ENCODE data around the gene ANKDD1B.

The ANKDD1B gene

DNA sequence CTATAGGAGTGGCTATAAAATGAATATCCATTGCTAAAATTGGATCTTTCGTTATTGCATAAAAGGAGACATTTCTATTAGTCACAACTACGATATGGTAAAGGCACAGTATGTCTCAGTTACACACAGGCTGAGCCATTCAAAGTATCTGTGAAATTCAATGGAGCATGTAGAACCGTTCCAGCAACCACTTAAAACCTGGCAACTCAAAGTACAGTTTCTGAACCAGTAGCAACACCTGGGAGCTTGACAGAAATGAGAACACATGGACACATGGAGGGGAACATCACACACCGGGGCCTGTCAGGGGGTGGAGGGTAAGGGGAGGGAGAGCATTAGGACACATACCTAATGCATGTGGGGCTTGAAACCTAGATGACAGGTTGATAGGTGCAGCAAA, 90.6 kb downstream of the ANKDD1B start:
- Histone ChIP-seq H2AFZ (ENCODE audit: low read depth, low read length, severe bottlenecking) (no peak overlapping the region), H3K27ac (ENCODE audit: low read depth, low read length) (no peak overlapping the region), H3K9me2 (replicated peaks; ENCODE audit: insufficient read depth, low read length) (no peaks in the 10 kb centered on the region), H3K36me3 (ENCODE audit: low read length) (peaks cover 32% of the 10 kb centered on the region), H3F3A (ENCODE audit: insufficient read depth) (no peaks in the 10 kb centered on the region), H3K4me2 (ENCODE audit: low read depth, low read length, poor library complexity, severe bottlenecking) (no peak overlapping the region), H4K20me1 (ENCODE audit: low read depth, low read length) (no peaks in the 10 kb centered on the region), H3K27me3 (ENCODE audit: low read length) (no peaks in the 10 kb centered on the region), H3K9me3 (ENCODE audit: insufficient read depth, low read length) (no peaks in the 10 kb centered on the region), H3K79me2 (ENCODE audit: insufficient read depth, low read length) (no peaks in the 10 kb centered on the region; the same call in 1 of the 2 replicates), H3K9ac (ENCODE audit: low read length) (no peak overlapping the region), H3K4me3 (ENCODE audit: insufficient read depth, low read length, poor library complexity, severe bottlenecking) (no peak overlapping the region)
- TF ChIP-seq, protein P1, sequence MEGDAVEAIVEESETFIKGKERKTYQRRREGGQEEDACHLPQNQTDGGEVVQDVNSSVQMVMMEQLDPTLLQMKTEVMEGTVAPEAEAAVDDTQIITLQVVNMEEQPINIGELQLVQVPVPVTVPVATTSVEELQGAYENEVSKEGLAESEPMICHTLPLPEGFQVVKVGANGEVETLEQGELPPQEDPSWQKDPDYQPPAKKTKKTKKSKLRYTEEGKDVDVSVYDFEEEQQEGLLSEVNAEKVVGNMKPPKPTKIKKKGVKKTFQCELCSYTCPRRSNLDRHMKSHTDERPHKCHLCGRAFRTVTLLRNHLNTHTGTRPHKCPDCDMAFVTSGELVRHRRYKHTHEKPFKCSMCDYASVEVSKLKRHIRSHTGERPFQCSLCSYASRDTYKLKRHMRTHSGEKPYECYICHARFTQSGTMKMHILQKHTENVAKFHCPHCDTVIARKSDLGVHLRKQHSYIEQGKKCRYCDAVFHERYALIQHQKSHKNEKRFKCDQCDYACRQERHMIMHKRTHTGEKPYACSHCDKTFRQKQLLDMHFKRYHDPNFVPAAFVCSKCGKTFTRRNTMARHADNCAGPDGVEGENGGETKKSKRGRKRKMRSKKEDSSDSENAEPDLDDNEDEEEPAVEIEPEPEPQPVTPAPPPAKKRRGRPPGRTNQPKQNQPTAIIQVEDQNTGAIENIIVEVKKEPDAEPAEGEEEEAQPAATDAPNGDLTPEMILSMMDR (IDR thresholded peaks at IDR 0.05; ENCODE audit: insufficient read depth, low read length, poor library complexity, severe bottlenecking): no peak
- no peak for TF ChIP-seq EZH2phosphoT487 (conservative IDR thresholded peaks at IDR 0.05; ENCODE audit: low read length)

DNA sequence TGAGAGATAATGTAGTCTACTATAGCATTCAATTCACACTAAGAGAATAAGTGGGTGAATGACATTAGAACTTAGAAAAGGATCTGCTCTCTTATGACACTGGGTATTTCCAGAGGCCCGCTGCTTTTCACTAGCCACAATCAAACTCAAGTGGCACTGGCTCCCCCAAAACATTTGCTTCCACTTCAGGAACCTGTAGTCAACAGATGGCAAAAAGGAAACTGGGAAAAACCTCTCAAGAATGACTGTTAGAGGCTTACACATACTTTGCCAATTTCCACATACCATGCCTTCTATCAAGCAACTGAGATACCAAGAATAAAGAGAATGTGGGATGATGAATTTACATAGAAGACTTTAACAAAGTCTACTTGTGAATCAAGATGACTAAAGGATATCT, 94.8 kb downstream of the ANKDD1B start:
- H3K27me3 ChIP-seq (ENCODE audit: low read length): no peaks in the 10 kb centered on the region

DNA sequence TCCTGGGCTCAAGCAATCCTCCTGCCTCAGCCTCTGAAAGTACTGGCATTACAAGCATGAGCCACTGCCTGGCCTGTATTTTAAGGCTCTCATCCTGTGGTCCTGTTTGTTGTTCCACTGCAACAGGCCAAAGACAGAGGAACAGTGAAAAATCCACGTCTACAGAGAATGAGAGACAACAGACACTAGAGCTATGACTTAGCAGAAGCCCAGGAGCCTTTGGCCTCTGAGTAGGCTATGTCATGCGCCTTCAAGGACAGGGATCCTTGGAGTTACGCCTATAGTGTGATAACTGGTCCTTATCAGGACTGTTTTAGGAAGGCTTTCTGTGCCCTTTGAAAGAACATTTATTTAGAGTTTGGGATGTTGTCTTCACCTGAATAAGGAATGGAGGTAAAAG, 95.5 kb downstream of the ANKDD1B start:
- Histone ChIP-seq H2AFZ (ENCODE audit: low read depth, low read length, severe bottlenecking) (no peak overlapping the region), H3K4me2 (ENCODE audit: low read depth, low read length, poor library complexity, severe bottlenecking) (no peak overlapping the region), H3K9me2 (replicated peaks; ENCODE audit: insufficient read depth, low read length) (no peaks in the 10 kb centered on the region), H4K20me1 (ENCODE audit: low read depth, low read length) (peaks cover 1% of the 10 kb centered on the region; the same call in 1 of the 2 replicates), H3K79me2 (ENCODE audit: insufficient read depth, low read length) (peaks cover 14% of the 10 kb centered on the region), H3K36me3 (ENCODE audit: low read length) (peaks cover 38% of the 10 kb centered on the region), H3K4me3 (ENCODE audit: insufficient read depth, low read length, poor library complexity, severe bottlenecking) (no peak overlapping the region), H3K27ac (ENCODE audit: low read depth, low read length) (no peak overlapping the region), H3F3A (ENCODE audit: insufficient read depth) (no peaks in the 10 kb centered on the region), H3K9me3 (ENCODE audit: insufficient read depth, low read length) (no peaks in the 10 kb centered on the region), H3K9ac (ENCODE audit: low read length) (no peak overlapping the region), H3K27me3 (ENCODE audit: low read length) (no peaks in the 10 kb centered on the region)
- no peak for TF ChIP-seq EZH2phosphoT487 (conservative IDR thresholded peaks at IDR 0.05; ENCODE audit: low read length)
- TF ChIP-seq, protein P1 (IDR thresholded peaks at IDR 0.05; ENCODE audit: insufficient read depth, low read length, poor library complexity, severe bottlenecking): no peak

More for the DNA sequence above, 94.8 kb downstream of the ANKDD1B start:
- H4K20me1 ChIP-seq (ENCODE audit: low read depth, low read length): no peaks in the 10 kb centered on the region
- H3K4me3 ChIP-seq (ENCODE audit: insufficient read depth, low read length, poor library complexity, severe bottlenecking): no peak overlapping the region
- H3K9me2 ChIP-seq (replicated peaks; ENCODE audit: insufficient read depth, low read length): no peaks in the 10 kb centered on the region
- H3K4me2 ChIP-seq (ENCODE audit: low read depth, low read length, poor library complexity, severe bottlenecking): no peak overlapping the region
- no peak overlapping the region for H3K9ac ChIP-seq (ENCODE audit: low read length)
- no peak overlapping the region for H2AFZ ChIP-seq (ENCODE audit: low read depth, low read length, severe bottlenecking)
- peaks cover 8% of the 10 kb centered on the region for H3K79me2 ChIP-seq (ENCODE audit: insufficient read depth, low read length)
- H3K9me3 ChIP-seq (ENCODE audit: insufficient read depth, low read length): no peaks in the 10 kb centered on the region
- H3K27ac ChIP-seq (ENCODE audit: low read depth, low read length): no peak overlapping the region
- H3K36me3 ChIP-seq (ENCODE audit: low read length): peaks cover 38% of the 10 kb centered on the region
- H3F3A ChIP-seq (ENCODE audit: insufficient read depth): no peaks in the 10 kb centered on the region
- TF ChIP-seq EZH2phosphoT487 (conservative IDR thresholded peaks at IDR 0.05; ENCODE audit: low read length): no peak
- TF ChIP-seq, protein P1 (IDR thresholded peaks at IDR 0.05; ENCODE audit: insufficient read depth, low read length, poor library complexity, severe bottlenecking): no peak

All from SU-DHL-6 (cell line).